Fibroblast of lung (primary cell): ENCODE data around the gene BTBD17.

ENCODE experiments used
- CTCF ChIP-seq, 2 donors: IDR thresholded peaks in 1 of 2; conservative IDR thresholded peaks in 1 of 2; 1 replicate in 1 of 2; 2 replicates in 1 of 2; pipeline ENCODE4 v1.5.1; 2011 to 2012; ENCODE audit warnings: low read length in 2 of 2, control low read depth in 1 of 2, inconsistent platforms in 1 of 2, low read depth in 1 of 2, mild to moderate bottlenecking in 1 of 2
- EZH2 ChIP-seq: IDR thresholded peaks from 2 replicates; pipeline ENCODE4 v1.5.1; 2012; ENCODE audit warnings: low read length, control low read depth, mild to moderate bottlenecking; ENCODE audit errors: missing control alignments

- no peak for TF ChIP-seq EZH2
- no peak for TF ChIP-seq CTCF (conservative IDR thresholded peaks at IDR 0.05 in 1 of 2, IDR thresholded peaks at IDR 0.05 in 1 of 2; ENCODE audit: low read depth in 1 of 2, low read length in 2 of 2)
These were observed 12.5 kb downstream of the BTBD17 start for GRCh38 chr17:74349120-74349519.
